ENCODE data around the gene ZXDC. TPM values are rescaled to one million over a fixed set of nuclear protein-coding genes. Genes with fewer than 3 reads are reported as not detected.

Gene ZXDC
- total and polyA plus RNA-seq, 2 donors (not counting 1 experiment from before 2014, with no cell fraction given) = 38.9 to 70.9 TPM

DNA sequence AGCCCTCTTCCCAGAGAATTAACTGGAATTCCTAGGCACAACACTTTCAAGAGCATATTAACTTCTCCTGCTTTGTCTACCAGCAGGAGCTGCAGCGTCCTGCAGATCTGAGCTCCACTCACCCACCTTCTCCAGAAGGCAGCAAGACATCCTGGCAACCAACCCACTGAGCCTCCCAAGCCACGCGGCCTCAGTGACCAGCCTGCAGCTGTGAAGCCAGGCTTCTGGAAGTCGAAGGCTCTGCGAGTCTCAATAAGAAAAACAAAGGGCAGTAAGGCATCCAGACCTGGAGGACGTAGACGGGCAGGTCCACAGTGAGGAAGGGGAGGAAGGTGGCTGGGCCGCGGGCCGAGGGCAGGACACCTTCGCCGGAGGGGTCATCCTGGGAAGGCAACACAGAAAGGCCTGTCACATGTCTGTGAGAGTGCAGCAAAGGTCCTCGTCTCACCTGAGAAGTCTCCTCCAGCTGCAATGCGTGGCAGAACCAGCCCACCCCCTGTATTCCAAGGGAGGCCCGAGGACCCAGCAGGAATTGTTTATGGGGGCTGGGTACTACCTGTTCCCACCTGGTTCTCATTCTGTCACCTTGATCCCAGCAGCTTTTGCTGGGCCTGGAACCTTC lies 36.2 kb downstream of the ZXDC start:
- ChIA-PET CTCF (no interaction called here), POLR2A (no interaction called here)
- H3K79me2 ChIP-seq (ENCODE audit: control insufficient read depth, insufficient read depth, low read length) = no peaks in the 10 kb centered on the region
- H3K9ac ChIP-seq (ENCODE audit: low read length) = no peak overlapping the region
- H3K4me1 Mint-ChIP-seq = no peaks in the 10 kb centered on the region
- H3K27me3 Mint-ChIP-seq = no peaks in the 10 kb centered on the region
- H3K27me3 ChIP-seq (replicated peaks in 1 of 4; ENCODE audit: control extremely low read depth in 1 of 4, control insufficient read depth in 3 of 4, insufficient read depth in 4 of 4, low read length in 3 of 4) = no peaks in the 10 kb centered on the region
- peaks cover 0 to 38% of the 10 kb centered on the region in 2 experiments for H3K36me3 ChIP-seq (replicated peaks in 1 of 2; ENCODE audit: control extremely low read depth in 1 of 2, control insufficient read depth in 1 of 2, extremely low read depth in 1 of 2, insufficient read depth in 2 of 2, low read length in 1 of 2)
- DNase-seq = no peak
- H3K4me3 Mint-ChIP-seq = no peak overlapping the region
- ATAC-seq (ENCODE audit: low read depth) = no peak
- no peak overlapping the region for H3K27ac Mint-ChIP-seq
- H3K4me3 ChIP-seq (ENCODE audit: control extremely low read depth in 1 of 5, extremely low read depth in 1 of 5, insufficient read depth in 1 of 5, low read depth in 2 of 5, low read length in 4 of 5) = no peak overlapping the region
- H3K4me2 ChIP-seq (replicated peaks; ENCODE audit: low read depth, low read length, poor library complexity, severe bottlenecking) = no peak overlapping the region
- WGBS (ENCODE audit: insufficient coverage) = 92% methylated on average over 15 of the region's 15 CpGs
- H3K9me3 Mint-ChIP-seq (ENCODE audit: insufficient read depth) = no peaks in the 10 kb centered on the region
- no peaks in the 10 kb centered on the region for H3K9me3 ChIP-seq (ENCODE audit: control extremely low read depth in 1 of 3, control insufficient read depth in 2 of 3, insufficient read depth in 1 of 3, low read length in 2 of 3)
- H3K27ac ChIP-seq (ENCODE audit: low read length in 2 of 2) = no peak overlapping the region
- no peaks in the 10 kb centered on the region for H4K20me1 ChIP-seq (ENCODE audit: control insufficient read depth, insufficient read depth, low read length, poor library complexity, severe bottlenecking)
- TF ChIP-seq EZH2 (IDR thresholded peaks at IDR 0.05; ENCODE audit: borderline replicate concordance, insufficient read depth, low read depth, low read length, poor library complexity, severe bottlenecking) (no peak), CTCF (IDR thresholded peaks at IDR 0.05) (no peak)
- intact Hi-C loops (cut with micrococcal nuclease) = no loop called here
- no peak overlapping the region for H2AFZ ChIP-seq (ENCODE audit: insufficient read depth, low read depth, low read length, poor library complexity, severe bottlenecking)
- no peaks in the 10 kb centered on the region for H3K4me1 ChIP-seq (ENCODE audit: control insufficient read depth in 2 of 2, insufficient read depth in 2 of 2, low read length in 2 of 2)

- Mint-ChIP-seq H3K27ac (no peak overlapping the region), H3K9me3 (ENCODE audit: insufficient read depth) (no peaks in the 10 kb centered on the region), H3K4me3 (no peak overlapping the region), H3K4me1 (no peaks in the 10 kb centered on the region), H3K27me3 (no peaks in the 10 kb centered on the region)
- Histone ChIP-seq H3K4me1 (ENCODE audit: control insufficient read depth in 2 of 2, insufficient read depth in 2 of 2, low read length in 2 of 2) (no peaks in the 10 kb centered on the region), H4K20me1 (ENCODE audit: control insufficient read depth, insufficient read depth, low read length, poor library complexity, severe bottlenecking) (no peaks in the 10 kb centered on the region), H3K4me3 (ENCODE audit: control extremely low read depth in 1 of 5, extremely low read depth in 1 of 5, insufficient read depth in 1 of 5, low read depth in 2 of 5, low read length in 4 of 5) (no peak overlapping the region), H3K27ac (ENCODE audit: low read length in 2 of 2) (no peak overlapping the region), H3K4me2 (replicated peaks; ENCODE audit: low read depth, low read length, poor library complexity, severe bottlenecking) (no peak overlapping the region), H3K9me3 (ENCODE audit: control extremely low read depth in 1 of 3, control insufficient read depth in 2 of 3, insufficient read depth in 1 of 3, low read length in 2 of 3) (no peaks in the 10 kb centered on the region), H2AFZ (ENCODE audit: insufficient read depth, low read depth, low read length, poor library complexity, severe bottlenecking) (no peak overlapping the region), H3K9ac (ENCODE audit: low read length) (no peak overlapping the region), H3K36me3 (replicated peaks in 1 of 2; ENCODE audit: control extremely low read depth in 1 of 2, control insufficient read depth in 1 of 2, extremely low read depth in 1 of 2, insufficient read depth in 2 of 2, low read length in 1 of 2) (peaks cover 0 to 35% of the 10 kb centered on the region in 2 experiments), H3K27me3 (replicated peaks in 1 of 4; ENCODE audit: control extremely low read depth in 1 of 4, control insufficient read depth in 3 of 4, insufficient read depth in 4 of 4, low read length in 3 of 4) (no peaks in the 10 kb centered on the region), H3K79me2 (ENCODE audit: control insufficient read depth, insufficient read depth, low read length) (no peaks in the 10 kb centered on the region)
- WGBS (ENCODE audit: insufficient coverage) = 100% methylated on average over 8 of the region's 10 CpGs
- no peak for ATAC-seq (ENCODE audit: low read depth)
- DNase-seq = no peak
- ChIA-PET POLR2A (no interaction called here), CTCF (no interaction called here)
- TF ChIP-seq CTCF (IDR thresholded peaks at IDR 0.05) = no peak
- no peak for TF ChIP-seq EZH2 (IDR thresholded peaks at IDR 0.05; ENCODE audit: borderline replicate concordance, insufficient read depth, low read depth, low read length, poor library complexity, severe bottlenecking)
- intact Hi-C loops (cut with micrococcal nuclease) = no loop called here
Measured at GRCh38 chr3:126438746-126439145, 36.9 kb downstream of the ZXDC start.
